B cell (primary cell): Measurements from ENCODE around the gene CCND1. TPM values are rescaled to one million over a fixed set of nuclear protein-coding genes. Genes with fewer than 3 reads are reported as not detected.

Source experiments
- ATAC-seq: fragments of 200-7000 bp; cut with Tn5 transposase; one replicate; pipeline ENCODE4 v1.10.0; 2021; ENCODE audit warnings: low read depth, mild to moderate bottlenecking, moderate number of reproducible peaks, moderate library complexity
- CTCF ChIA-PET: fragments of 350-600 bp; sonication (Branson Sonifier 250); formaldehyde crosslinking; loops from one replicate; lab custom pipeline; 2021; ENCODE audit warnings: antibody characterized with exemption, inconsistent platforms; lab: Charles Lee
- POLR2A ChIA-PET: fragments of 350-600 bp; sonication (Branson Sonifier 250); formaldehyde crosslinking; loops from one replicate; lab custom pipeline; 2021; ENCODE audit warnings: antibody characterized with exemption; lab: Charles Lee
- DNase-seq: peaks from one replicate; pipeline ENCODE4 v3.0.0; 2013
- H2AFZ ChIP-seq: 2 replicates; pipeline ENCODE4 v1.6.1; 2012; ENCODE audit warnings: mild to moderate bottlenecking, low read depth, low read length; ENCODE audit not compliant: insufficient read depth, poor library complexity, severe bottlenecking
- H3K27ac ChIP-seq, 2 donors: 1 replicate in 1 of 2; 2 replicates in 1 of 2; pipeline ENCODE4 v1.5.1; 2012 to 2013; ENCODE audit warnings: low read length in 2 of 2, mild to moderate bottlenecking in 2 of 2, moderate library complexity in 1 of 2
- H3K27me3 ChIP-seq, 4 experiments: fragments of 200-600 bp in 1 of 4; sonication (generic) in 1 of 4; replicated peaks in 1 of 4; 1 replicate in 2 of 4; 2 replicates in 2 of 4; pipeline versions ENCODE4 v1.6.1 to v1.7.0; 2013 to 2016; ENCODE audit warnings: low read length in 3 of 4, mild to moderate bottlenecking in 2 of 4, mixed read lengths in 1 of 4, moderate library complexity in 1 of 4; ENCODE audit not compliant: insufficient read depth in 4 of 4, control insufficient read depth in 3 of 4; ENCODE audit errors: control extremely low read depth in 1 of 4
- H3K36me3 ChIP-seq, 2 experiments: replicated peaks in 1 of 2; 1 replicate in 1 of 2; 2 replicates in 1 of 2; pipeline versions ENCODE4 v1.6.1 to v1.7.1; 2013; ENCODE audit warnings: low read length in 1 of 2; ENCODE audit not compliant: insufficient read depth in 2 of 2, control insufficient read depth in 1 of 2; ENCODE audit errors: control extremely low read depth in 1 of 2, extremely low read depth in 1 of 2
- H3K4me1 ChIP-seq, 2 donors: fragments of 200-600 bp in 1 of 2; sonication (generic) in 1 of 2; 1 replicate in 1 of 2; 2 replicates in 1 of 2; pipeline versions ENCODE4 v1.5.1 to v1.6.1; 2013 to 2017; ENCODE audit warnings: low read length in 2 of 2; ENCODE audit not compliant: control insufficient read depth in 2 of 2, insufficient read depth in 2 of 2
- H3K4me2 ChIP-seq: replicated peaks from 2 replicates; pipeline ENCODE3; 2012; ENCODE audit warnings: mild to moderate bottlenecking, low read depth, low read length; ENCODE audit not compliant: poor library complexity, severe bottlenecking
- H3K4me3 ChIP-seq, 5 experiments: fragments of 200-600 bp in 1 of 5; sonication (generic) in 1 of 5; 1 replicate in 3 of 5; 2 replicates in 2 of 5; pipeline versions ENCODE4 v1.5.1 to v1.7.0; 2011 to 2016; ENCODE audit warnings: low read length in 4 of 5, mild to moderate bottlenecking in 4 of 5, low read depth in 2 of 5, control low read depth in 1 of 5, moderate library complexity in 1 of 5; ENCODE audit not compliant: insufficient read depth in 1 of 5; ENCODE audit errors: control extremely low read depth in 1 of 5, extremely low read depth in 1 of 5
- H3K79me2 ChIP-seq: fragments of 200-600 bp; sonication (generic); one replicate; pipeline ENCODE4 v1.6.0; 2016; ENCODE audit warnings: low read length; ENCODE audit not compliant: control insufficient read depth, insufficient read depth
- H3K9ac ChIP-seq: fragments of 200-600 bp; sonication (generic); 2 replicates; pipeline ENCODE4 v1.6.1; 2017; ENCODE audit warnings: mild to moderate bottlenecking, low read length, moderate library complexity
- H3K9me3 ChIP-seq, 3 donors: one replicate each; pipeline versions ENCODE4 v1.6.1 to v1.7.1; 2013; ENCODE audit warnings: low read length in 2 of 3; ENCODE audit not compliant: control insufficient read depth in 2 of 3, insufficient read depth in 1 of 3; ENCODE audit errors: control extremely low read depth in 1 of 3
- H4K20me1 ChIP-seq: 2 replicates; pipeline ENCODE4 v1.6.0; 2012; ENCODE audit warnings: mild to moderate bottlenecking, low read length; ENCODE audit not compliant: insufficient read depth, control insufficient read depth, poor library complexity, severe bottlenecking
- H3K27ac Mint-ChIP-seq: one replicate; pipeline ENCODE4 v1.8.0; 2021; ENCODE audit warnings: mixed read lengths
- H3K27me3 Mint-ChIP-seq: one replicate; pipeline ENCODE4 v1.8.0; 2021; ENCODE audit warnings: mixed read lengths
- H3K4me1 Mint-ChIP-seq: one replicate; pipeline ENCODE4 v1.8.0; 2021; ENCODE audit warnings: mixed read lengths
- H3K4me3 Mint-ChIP-seq: one replicate; pipeline ENCODE4 v1.8.0; 2021; ENCODE audit warnings: mixed read lengths
- H3K9me3 Mint-ChIP-seq: one replicate; pipeline ENCODE4 v1.8.0; 2022; ENCODE audit warnings: mixed read lengths; ENCODE audit not compliant: insufficient read depth
- CTCF ChIP-seq: fragments of 200-600 bp; IDR thresholded peaks from one replicate; pipeline ENCODE4 v1.8.0; 2022; ENCODE audit warnings: antibody characterized with exemption, mild to moderate bottlenecking
- EZH2 ChIP-seq: IDR thresholded peaks from 2 replicates; pipeline ENCODE4 v1.6.1; 2012; ENCODE audit warnings: borderline replicate concordance, low read depth, mild to moderate bottlenecking, moderate library complexity, low read length; ENCODE audit not compliant: insufficient read depth, poor library complexity, severe bottlenecking
- WGBS: methylation state at CpG from one replicate; pipeline ENCODE4 v1.1.5; 2013; ENCODE audit warnings: missing lambda C conversion rate; ENCODE audit not compliant: insufficient coverage; 5-methylcytosine and 5-hydroxymethylcytosine counted together
- intact Hi-C: fragments of 100-400 bp; cut with micrococcal nuclease; formaldehyde crosslinking; loops from one replicate; pipeline ENCODE4 v1.10.0; 2022
- polyA plus RNA-seq: library from polyadenylated mRNA; depleted of rRNA; stranded (reverse); fragments of >200 nt; gene quantifications from 2 replicates; pipeline ENCODE4 v1.2.3, GENCODE V29; 2012
- total RNA-seq, 2 donors: library from RNA; stranded (reverse); fragments of 120-200 nt in 1 of 2; gene quantifications; 1 replicate in 1 of 2; 2 replicates in 1 of 2; pipeline versions ENCODE4 v1.2.3 to v1.2.4, GENCODE V29; 2013 to 2022

CCND1 gene
- total and polyA plus RNA-seq, 2 donors (not counting 1 experiment from before 2014, with no cell fraction given), result 4.9 to 8.8 TPM

GRCh38 chr11:69642913-69643632, 2.1 kb downstream of the CCND1 start:
- peaks cover 0 to 27% (median 19%) of the 10 kb centered on the region in 4 experiments for H3K27me3 ChIP-seq
- peaks cover 6% of the 10 kb centered on the region for H3K79me2 ChIP-seq
- H2AFZ ChIP-seq, result peak overlapping the region; percentile 90

More at GRCh38 chr11:69642913-69643632, 2.1 kb downstream of the CCND1 start:
- Histone ChIP-seq H3K4me3 (peak overlapping the region; percentile 58 to 81 (median 76)), H3K4me1 (peaks cover 32 to 42% of the 10 kb centered on the region in 2 donors), H3K27ac (peak overlapping the region; percentile 16 to 64), H4K20me1 (peaks cover 26% of the 10 kb centered on the region), H3K36me3 (peaks cover 0 to 4% of the 10 kb centered on the region in 2 experiments), H3K4me2 (peak overlapping the region; percentile 78), H3K9ac (peak overlapping the region; percentile 89), H3K9me3 (peaks cover 0 to 9% (median 0%) of the 10 kb centered on the region in 3 donors)
- peak overlapping the region; percentile 88 for H3K4me3 Mint-ChIP-seq
- DNase-seq (peak; percentile 90), ATAC-seq (peak; percentile 74)
- H3K4me1 Mint-ChIP-seq, result peaks cover 40% of the 10 kb centered on the region
- ChIA-PET POLR2A (interaction anchor here (0.5 to 1.2 kb wide), 9 partner anchors 32 to 1030 kb away, joined by 3 to 7 read pairs (median 4); partner anchors contain the start of genes LTO1 and MYEOV), CTCF (interaction anchor here (0.6 to 4.9 kb wide), 16 partner anchors 11 to 1059 kb away, joined by 3 to 71 read pairs (median 5); partner anchors contain the start of gene MYEOV)
- peaks cover 19% of the 10 kb centered on the region for H3K27me3 Mint-ChIP-seq
- intact Hi-C loops, result loop anchor here (1.0 to 2.0 kb wide), 4 partner anchors 32 to 594 kb away; partner anchors contain the start of genes LTO1 and TPCN2
- H3K27ac Mint-ChIP-seq, result peak overlapping the region; percentile 83
- under 1% methylated on average over 81 of the region's 81 CpGs for WGBS
- H3K9me3 Mint-ChIP-seq, result no peaks in the 10 kb centered on the region
- TF ChIP-seq EZH2 (no peak), CTCF (peak; percentile 97)
